Calu3 (cell line): ENCODE data around the gene NUPR1. TPM values are rescaled to one million over a fixed set of nuclear protein-coding genes. Genes with fewer than 3 reads are reported as not detected.
"Not testable (repeated sequence)": the region's sequence is repeated elsewhere in the genome, so short reads cannot be mapped to it uniquely, and the experiment has no call there.

Experiments used
- BruUV-seq: library from RNA; stranded (reverse); fragments of 400-500 nt; replicated peaks from 2 replicates; lab custom pipeline; 2021; lab: Mats Ljungman, UMichigan
- CTCF ChIA-PET: fragments of 300-600 bp; sonication (Branson Sonifier 250); formaldehyde crosslinking; loops from one replicate; lab custom pipeline; 2022; ENCODE audit warnings: antibody characterized with exemption; lab: Charles Lee
- DNase-seq: peaks from one replicate; pipeline ENCODE4 v3.0.0; 2022
- H3K27ac Mint-ChIP-seq: one replicate; pipeline ENCODE4 v1.8.0; 2022; ENCODE audit warnings: mixed read lengths; ENCODE audit not compliant: unreplicated experiment
- H3K27me3 Mint-ChIP-seq: one replicate; pipeline ENCODE4 v1.8.0; 2022; ENCODE audit warnings: mixed read lengths; ENCODE audit not compliant: unreplicated experiment
- H3K36me3 Mint-ChIP-seq: one replicate; pipeline ENCODE4 v1.8.0; 2022; ENCODE audit warnings: mild to moderate bottlenecking, moderate library complexity, mixed read lengths; ENCODE audit not compliant: insufficient read depth, unreplicated experiment
- H3K4me1 Mint-ChIP-seq: one replicate; pipeline ENCODE4 v1.8.0; 2022; ENCODE audit warnings: mild to moderate bottlenecking, low read depth, mixed read lengths; ENCODE audit not compliant: unreplicated experiment
- H3K4me3 Mint-ChIP-seq: one replicate; pipeline ENCODE4 v1.8.0; 2022; ENCODE audit warnings: mild to moderate bottlenecking, low read depth, moderate library complexity, mixed read lengths; ENCODE audit not compliant: unreplicated experiment
- H3K9me3 Mint-ChIP-seq: one replicate; pipeline ENCODE4 v1.8.0; 2022; ENCODE audit warnings: low read depth, mixed read lengths; ENCODE audit not compliant: unreplicated experiment
- CTCF ChIP-seq: fragments of 200-600 bp; IDR thresholded peaks from one replicate; pipeline ENCODE4 v1.8.0; 2022; ENCODE audit warnings: antibody characterized with exemption; ENCODE audit not compliant: unreplicated experiment
- intact Hi-C: fragments of 100-400 bp; cut with micrococcal nuclease; formaldehyde crosslinking; loops from one replicate; pipeline ENCODE4 v1.10.0; 2022; ENCODE audit not compliant: unreplicated experiment
- total RNA-seq: library from RNA; stranded (reverse); gene quantifications from 2 replicates; pipeline ENCODE4 v1.2.3, GENCODE V29; 2022

NUPR1 gene
- total RNA-seq, 1 experiment from 2014 or later, result 0.73 TPM

- H3K4me1 Mint-ChIP-seq, result no peaks in the 10 kb centered on the region
- H3K27ac Mint-ChIP-seq, result no peak overlapping the region
- no peaks in the 10 kb centered on the region for H3K9me3 Mint-ChIP-seq
- CTCF ChIA-PET, result interaction anchor here (0.6 kb wide), 1 partner anchor 277 kb away, joined by 5 read pairs; no protein-coding TSS in a partner anchor
- no peak for DNase-seq
- peaks cover 4% of the 10 kb centered on the region for H3K36me3 Mint-ChIP-seq
- no peak for TF ChIP-seq CTCF
- intact Hi-C loops, result no loop called here
- no peak overlapping the region for H3K4me3 Mint-ChIP-seq
- no TSS peak for BruUV-seq
- H3K27me3 Mint-ChIP-seq, result no peaks in the 10 kb centered on the region
These were observed 34.1 kb upstream of the NUPR1 start for GRCh38 chr16:28572696-28573510.

GRCh38 chr16:28569968-28570752, 31.4 kb upstream of the NUPR1 start:
- peaks cover 9% of the 10 kb centered on the region for H3K9me3 Mint-ChIP-seq
- H3K4me3 Mint-ChIP-seq, result no peak overlapping the region
- H3K27me3 Mint-ChIP-seq, result no peaks in the 10 kb centered on the region
- H3K27ac Mint-ChIP-seq, result no peak overlapping the region
- no peak for TF ChIP-seq CTCF
- H3K36me3 Mint-ChIP-seq, result peaks cover 4% of the 10 kb centered on the region
- H3K4me1 Mint-ChIP-seq, result no peaks in the 10 kb centered on the region
- intact Hi-C loops, result no loop called here
- CTCF ChIA-PET, result interaction anchor here (0.6 to 1.1 kb wide), 2 partner anchors 12 to 27 kb away, joined by 3 to 4 read pairs; partner anchors contain the start of gene SULT1A2
- BruUV-seq, result no TSS peak
- DNase-seq, result no peak

- Mint-ChIP-seq H3K27ac (no peak overlapping the region), H3K9me3 (peaks cover 9% of the 10 kb centered on the region), H3K4me1 (no peaks in the 10 kb centered on the region), H3K4me3 (no peak overlapping the region), H3K27me3 (no peaks in the 10 kb centered on the region), H3K36me3 (peaks cover 4% of the 10 kb centered on the region)
- BruUV-seq, result no TSS peak
- CTCF ChIA-PET, result no interaction called here
- DNase-seq, result no peak
- intact Hi-C loops, result no loop called here
- TF ChIP-seq CTCF, result no peak
These were observed 30.2 kb upstream of the NUPR1 start for GRCh38 chr16:28569021-28569420.

- H3K36me3 Mint-ChIP-seq, result peaks cover 4% of the 10 kb centered on the region
- no TSS peak for BruUV-seq
- peaks cover 9% of the 10 kb centered on the region for H3K9me3 Mint-ChIP-seq
- no peak for DNase-seq
- no peak overlapping the region for H3K27ac Mint-ChIP-seq
- H3K4me3 Mint-ChIP-seq, result no peak overlapping the region
- no peaks in the 10 kb centered on the region for H3K4me1 Mint-ChIP-seq
- intact Hi-C loops, result no loop called here
- H3K27me3 Mint-ChIP-seq, result no peaks in the 10 kb centered on the region
- CTCF ChIA-PET, result no interaction called here
- no peak for TF ChIP-seq CTCF
These were observed 28.5 kb upstream of the NUPR1 start for GRCh38 chr16:28567292-28567691.

GRCh38 chr16:28566233-28566925, 27.6 kb upstream of the NUPR1 start:
- H3K4me3 Mint-ChIP-seq, BruUV-seq, intact Hi-C loops, H3K4me1 Mint-ChIP-seq, H3K9me3 Mint-ChIP-seq, H3K27me3 Mint-ChIP-seq, H3K27ac Mint-ChIP-seq, H3K36me3 Mint-ChIP-seq, CTCF ChIA-PET, DNase-seq: not testable (repeated sequence)
